Fibroblast of lung (primary cell): ENCODE results near the gene JTB.

ENCODE experiments used
- CTCF ChIP-seq, 2 donors: IDR thresholded peaks in 1 of 2; conservative IDR thresholded peaks in 1 of 2; 1 replicate in 1 of 2; 2 replicates in 1 of 2; pipeline ENCODE4 v1.5.1; 2011 to 2012; ENCODE audit warnings: low read length in 2 of 2, control low read depth in 1 of 2, inconsistent platforms in 1 of 2, low read depth in 1 of 2, mild to moderate bottlenecking in 1 of 2
- EZH2 ChIP-seq: IDR thresholded peaks from 2 replicates; pipeline ENCODE4 v1.5.1; 2012; ENCODE audit warnings: low read length, control low read depth, mild to moderate bottlenecking; ENCODE audit errors: missing control alignments

DNA sequence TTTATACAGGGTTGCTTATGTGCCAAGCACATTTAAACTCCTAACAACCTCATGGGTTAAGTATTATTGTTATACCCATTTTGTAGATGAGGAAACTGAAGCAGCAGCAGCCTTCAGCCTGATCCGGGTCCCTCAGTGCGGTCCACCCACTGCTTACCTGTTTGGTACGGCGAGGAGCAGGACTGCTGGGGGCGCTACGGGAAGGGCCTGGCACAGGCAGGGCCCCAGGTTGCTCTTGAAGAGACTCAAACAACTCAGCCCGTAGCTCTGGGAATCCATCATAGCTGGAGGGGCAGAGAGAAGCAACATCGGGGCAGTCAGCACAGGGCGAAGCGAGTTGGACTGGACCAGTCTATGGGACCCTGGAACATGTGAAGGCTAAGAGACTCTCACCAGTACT, 40.1 kb downstream of the JTB start:
- TF ChIP-seq CTCF (conservative IDR thresholded peaks at IDR 0.05 in 1 of 2, IDR thresholded peaks at IDR 0.05 in 1 of 2; ENCODE audit: low read depth in 1 of 2, low read length in 2 of 2) = no peak
- no peak for TF ChIP-seq EZH2
